GM23248 (cell line): ENCODE results near the gene SPAAR.

ENCODE experiments used
- EZH2 ChIP-seq: fragments of 200-600 bp; sonication (generic); IDR thresholded peaks from 2 replicates; pipeline ENCODE4 v1.6.1; 2018; ENCODE audit warnings: antibody characterized with exemption, mild to moderate bottlenecking; ENCODE audit not compliant: insufficient read depth, poor library complexity, severe bottlenecking
- EZH2phosphoT487 ChIP-seq: fragments of 200-600 bp; sonication (generic); IDR thresholded peaks from 2 replicates; pipeline ENCODE4 v1.6.1; 2018; ENCODE audit warnings: antibody characterized with exemption, moderate library complexity, mild to moderate bottlenecking, low read depth; ENCODE audit not compliant: insufficient read depth

DNA sequence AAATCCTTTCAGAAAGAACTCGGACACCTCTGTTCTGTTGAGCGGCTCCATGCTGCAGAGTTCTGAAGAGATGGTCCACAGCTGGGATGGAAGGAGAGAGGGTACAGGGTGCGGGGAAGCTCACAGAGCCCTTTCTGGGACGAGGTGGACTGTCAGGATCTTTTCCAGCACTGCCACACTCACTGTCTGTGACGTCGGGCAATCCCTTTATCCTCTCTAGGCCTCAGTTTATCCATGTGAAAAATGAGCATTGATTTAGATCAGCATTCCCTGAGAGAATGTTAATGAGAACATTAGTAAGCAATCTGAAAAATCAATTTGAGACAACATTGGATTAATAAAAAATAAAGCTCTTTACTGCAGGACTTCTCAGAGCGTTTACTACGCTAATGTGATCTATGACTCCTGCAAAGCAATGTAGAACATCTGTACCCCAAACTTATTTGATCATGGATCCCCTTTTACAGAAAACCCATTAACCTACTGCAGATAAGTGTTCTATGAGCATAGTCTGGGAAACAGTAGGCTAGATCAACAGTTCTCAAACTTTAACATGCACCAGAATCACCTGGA lies 38.9 kb upstream of the SPAAR start, which contains the start of gene OR13J1:
- no peak for TF ChIP-seq EZH2phosphoT487
- TF ChIP-seq EZH2, result no peak
